Activated CD8-positive, alpha-beta memory T cell treated with anti-CD3 and anti-CD28 coated beads for 1 hour (primary cell): Measurements from ENCODE around the gene HS6ST2.

Experiments
- DNase-seq, 2 donors: peaks; one replicate each; pipeline ENCODE4 v3.0.0-alpha.2; 2020; ENCODE audit warnings: low read depth in 1 of 2; ENCODE audit errors: extremely low read depth in 1 of 2

Gene HS6ST2

GRCh38 chrX:132853040-132853439 is 105.4 kb downstream of the HS6ST2 start:
- no peak for DNase-seq

- DNase-seq: no peak
These were observed 110.0 kb downstream of the HS6ST2 start for GRCh38 chrX:132848296-132848970.

DNA sequence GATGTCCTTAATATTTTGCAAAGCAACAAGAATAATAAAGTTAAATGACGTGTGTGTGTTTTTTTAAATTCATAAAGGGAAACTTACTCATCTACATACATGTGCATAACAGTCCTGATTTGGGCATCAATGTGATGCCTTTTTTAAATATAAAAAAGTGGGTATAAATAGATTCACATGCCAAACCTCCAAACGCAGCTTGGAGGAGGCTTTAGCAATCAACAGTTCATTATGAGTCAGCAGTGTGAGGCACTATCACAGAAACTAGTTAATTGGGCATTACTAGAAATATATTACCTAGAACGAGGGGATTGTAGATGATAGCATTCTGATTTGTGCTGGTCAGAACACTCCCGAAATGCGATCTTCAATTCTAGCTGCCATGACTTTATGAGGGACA is 115.1 kb downstream of the HS6ST2 start:
- DNase-seq: no peak

GRCh38 chrX:132842460-132843238 is 115.8 kb downstream of the HS6ST2 start:
- DNase-seq: no peak

- no peak for DNase-seq
These were observed 120.5 kb downstream of the HS6ST2 start for GRCh38 chrX:132837967-132838366.

DNA sequence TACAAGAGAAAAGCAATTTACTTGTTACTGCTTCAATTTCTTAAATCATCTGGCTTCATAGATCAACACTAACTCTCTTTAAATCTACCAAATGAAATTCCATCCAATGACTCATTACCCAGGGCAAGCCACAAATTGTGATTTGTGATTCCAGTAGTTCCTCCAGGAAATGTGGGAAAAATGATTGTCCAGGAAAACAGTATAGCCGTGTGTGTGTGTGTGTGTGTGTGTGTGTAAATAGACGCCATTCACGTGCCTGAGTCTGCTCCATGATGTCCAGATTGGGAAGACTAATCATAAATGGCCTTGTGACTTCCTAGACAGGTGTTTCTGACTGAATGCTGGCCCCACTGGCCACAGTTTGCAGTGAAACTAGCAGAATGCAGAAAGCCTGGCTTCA is 121.3 kb downstream of the HS6ST2 start:
- DNase-seq: no peak

DNA sequence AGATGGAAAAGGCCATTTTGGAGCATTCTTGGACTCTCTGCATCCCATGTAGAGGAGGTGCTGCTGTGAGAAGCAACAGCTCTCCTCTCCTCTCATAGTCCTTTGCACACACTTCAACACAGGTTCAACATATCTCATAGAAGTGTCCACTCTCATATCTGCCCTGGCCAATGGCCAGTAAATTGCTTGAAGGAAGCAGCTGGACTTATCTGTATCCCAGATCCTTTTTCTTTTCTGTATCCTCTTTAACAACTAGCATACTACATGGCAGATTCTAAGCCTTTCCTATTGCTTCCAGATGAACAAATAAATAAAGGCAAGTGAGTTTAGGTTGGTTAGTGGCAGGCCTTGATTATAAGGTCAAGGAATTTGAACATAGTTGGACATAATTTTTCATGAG is 122.0 kb downstream of the HS6ST2 start:
- DNase-seq: no peak

GRCh38 chrX:132834741-132835140 is 123.7 kb downstream of the HS6ST2 start:
- no peak for DNase-seq

GRCh38 chrX:132834109-132834508 is 124.3 kb downstream of the HS6ST2 start:
- no peak for DNase-seq

GRCh38 chrX:132833373-132833772 is 125.1 kb downstream of the HS6ST2 start:
- no peak for DNase-seq

GRCh38 chrX:132831336-132831973 is 127.0 kb downstream of the HS6ST2 start:
- DNase-seq: no peak

DNA sequence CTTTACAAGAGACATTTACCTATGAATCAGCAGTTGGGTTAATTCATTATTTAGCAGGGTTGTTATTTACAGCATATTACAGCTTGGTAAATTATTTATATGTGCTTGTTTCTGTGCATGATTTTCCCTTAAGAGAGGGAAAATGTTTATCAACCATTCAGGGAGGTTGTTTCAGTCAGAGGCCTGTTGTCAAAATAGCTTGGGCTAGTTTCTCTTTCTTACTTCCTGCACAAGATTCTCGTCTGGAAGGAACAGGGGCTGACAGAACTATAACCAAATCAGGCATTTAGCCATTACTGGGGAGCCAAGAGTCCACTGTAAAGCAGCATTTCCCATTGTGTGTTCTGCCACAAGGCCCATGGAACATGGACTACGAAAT is 135.8 kb downstream of the HS6ST2 start:
- no peak for DNase-seq

GRCh38 chrX:132821974-132822633 is 136.3 kb downstream of the HS6ST2 start:
- DNase-seq: no peak

- no peak for DNase-seq
These were observed 137.8 kb downstream of the HS6ST2 start for GRCh38 chrX:132820675-132821074.

DNA sequence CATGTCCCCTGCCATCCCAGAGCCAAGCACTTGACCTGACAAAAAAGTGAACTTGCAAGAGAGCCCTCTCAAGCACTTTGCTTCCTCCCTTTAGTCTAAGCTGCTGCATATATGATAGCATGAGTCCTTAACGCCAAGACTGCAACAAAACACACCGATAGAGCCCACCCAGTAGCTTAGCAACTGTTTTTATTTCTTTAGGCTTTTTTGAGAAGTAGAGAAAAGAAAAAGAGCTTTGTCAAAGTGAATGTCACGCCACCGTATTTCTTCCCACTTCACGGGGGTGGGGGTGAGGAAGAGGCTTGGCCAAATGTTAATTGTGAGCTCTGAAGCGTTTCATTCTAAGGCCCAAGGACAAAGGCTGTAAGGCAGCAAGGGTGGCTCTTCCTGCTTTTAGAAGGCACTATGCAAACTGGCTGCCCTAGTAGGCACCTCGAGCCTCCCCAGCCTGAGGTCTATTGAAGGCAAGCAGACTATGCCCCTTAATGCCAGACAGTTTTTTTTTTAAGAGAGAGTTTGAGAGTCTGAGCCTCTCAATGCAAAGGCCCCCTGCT is 138.6 kb downstream of the HS6ST2 start:
- DNase-seq: no peak

GRCh38 chrX:132818638-132819037 is 139.8 kb downstream of the HS6ST2 start:
- no peak for DNase-seq

- DNase-seq: no peak
These were observed 142.8 kb downstream of the HS6ST2 start for GRCh38 chrX:132815643-132816042.

- DNase-seq: no peak
These were observed 147.3 kb downstream of the HS6ST2 start for GRCh38 chrX:132810964-132811712.

- DNase-seq: no peak
These were observed 147.9 kb downstream of the HS6ST2 start for GRCh38 chrX:132810488-132810887.

- DNase-seq: no peak
These were observed 148.8 kb downstream of the HS6ST2 start for GRCh38 chrX:132809581-132809980.
